IMR-90 (cell line): ENCODE measurements around the gene RYR3. TPM values are rescaled to one million over a fixed set of nuclear protein-coding genes. Genes with fewer than 3 reads are reported as not detected.

Experiments
- ATAC-seq: fragments of 200-7000 bp; cut with Tn5 transposase; 2 replicates; pipeline ENCODE4 v1.9.1; 2020; ENCODE audit warnings: low read depth, mild to moderate bottlenecking, moderate library complexity
- BruUV-seq: library from RNA; stranded (reverse); fragments of 400-500 nt; replicated peaks from 2 replicates; lab custom pipeline; 2021; lab: Mats Ljungman, UMichigan
- CTCF ChIA-PET: fragments of 300-600 bp; formaldehyde crosslinking; extraction: SDS; loops from one replicate; lab custom pipeline; 2021; ENCODE audit warnings: antibody characterized with exemption; lab: Yijun Ruan, JAX
- POLR2A ChIA-PET: fragments of 300-600 bp; sonication (Branson Sonifier 250); formaldehyde crosslinking; loops from one replicate; lab custom pipeline; 2022; ENCODE audit warnings: antibody characterized with exemption; ENCODE audit not compliant: unreplicated experiment; lab: Charles Lee
- DNase-seq: peaks from one replicate; pipeline ENCODE4 v3.0.0; 2013
- H2AFZ ChIP-seq: replicated peaks from 2 replicates; pipeline ENCODE3; 2013; ENCODE audit warnings: low read length, mild to moderate bottlenecking; ENCODE audit not compliant: poor library complexity
- H2AK5ac ChIP-seq: 2 replicates; pipeline ENCODE4 v1.6.1; 2013; ENCODE audit warnings: low read depth, low read length, inconsistent platforms
- H2AK9ac ChIP-seq: replicated peaks from 2 replicates; pipeline ENCODE3; 2013; ENCODE audit warnings: mild to moderate bottlenecking, low read depth, low read length, moderate library complexity; ENCODE audit not compliant: poor library complexity
- H2BK120ac ChIP-seq: 2 replicates; pipeline ENCODE4 v1.6.1; 2013; ENCODE audit warnings: low read depth, low read length, inconsistent platforms
- H2BK15ac ChIP-seq: 3 replicates; pipeline ENCODE4 v1.6.1; 2013; ENCODE audit warnings: low read depth, low read length, inconsistent platforms
- H2BK20ac ChIP-seq: 2 replicates; pipeline ENCODE4 v1.6.1; 2013; ENCODE audit warnings: low read depth, mild to moderate bottlenecking, inconsistent platforms, low read length, moderate library complexity
- H2BK5ac ChIP-seq: 2 replicates; pipeline ENCODE4 v1.6.1; 2013; ENCODE audit warnings: mild to moderate bottlenecking, low read depth, low read length, inconsistent platforms; ENCODE audit not compliant: poor library complexity, severe bottlenecking
- H3K14ac ChIP-seq: replicated peaks from 2 replicates; pipeline ENCODE4 v1.6.1; 2013; ENCODE audit warnings: low read depth, low read length, inconsistent platforms
- H3K18ac ChIP-seq: 2 replicates; pipeline ENCODE4 v1.6.1; 2013; ENCODE audit warnings: low read depth, low read length, control low read depth
- H3K23ac ChIP-seq: 2 replicates; pipeline ENCODE4 v1.6.1; 2013; ENCODE audit warnings: low read depth, low read length, inconsistent platforms
- H3K27ac ChIP-seq: 2 replicates; pipeline ENCODE4 v1.5.1; 2013; ENCODE audit warnings: mild to moderate bottlenecking, control low read depth, low read length; ENCODE audit not compliant: insufficient read depth
- H3K27me3 ChIP-seq: 2 replicates; pipeline ENCODE4 v1.6.1; 2013; ENCODE audit warnings: low read length; ENCODE audit not compliant: control insufficient read depth, insufficient read depth
- H3K36me3 ChIP-seq: 2 replicates; pipeline ENCODE4 v1.6.1; 2013; ENCODE audit warnings: low read length, mixed read lengths; ENCODE audit not compliant: control insufficient read depth, insufficient read depth
- H3K4ac ChIP-seq: 2 replicates; pipeline ENCODE4 v1.6.1; 2013; ENCODE audit warnings: low read depth, low read length, inconsistent platforms
- H3K4me1 ChIP-seq: 2 replicates; pipeline ENCODE4 v1.6.1; 2013; ENCODE audit warnings: low read length, mixed read lengths; ENCODE audit not compliant: control insufficient read depth, insufficient read depth
- H3K4me2 ChIP-seq: 2 replicates; pipeline ENCODE4 v1.6.1; 2013; ENCODE audit warnings: low read depth, mild to moderate bottlenecking, control low read depth, low read length, moderate library complexity
- H3K4me3 ChIP-seq: 2 replicates; pipeline ENCODE4 v1.5.1; 2013; ENCODE audit warnings: low read depth, mild to moderate bottlenecking, control low read depth, low read length, moderate library complexity; ENCODE audit not compliant: insufficient read depth
- H3K56ac ChIP-seq: 2 replicates; pipeline ENCODE4 v1.6.1; 2013; ENCODE audit warnings: low read length, inconsistent platforms; ENCODE audit not compliant: insufficient read depth; ENCODE audit errors: extremely low read depth
- H3K79me1 ChIP-seq, 2 experiments: 2 replicates each; pipeline ENCODE4 v1.6.1; 2013; ENCODE audit warnings: low read length in 2 of 2, inconsistent platforms in 1 of 2, low read depth in 1 of 2
- H3K9ac ChIP-seq: 2 replicates; pipeline ENCODE4 v1.6.1; 2013; ENCODE audit warnings: low read depth, low read length, control low read depth
- H3K9me1 ChIP-seq: 2 replicates; pipeline ENCODE4 v1.6.1; 2013; ENCODE audit warnings: low read length, inconsistent platforms; ENCODE audit not compliant: insufficient read depth
- H3K9me3 ChIP-seq: 2 replicates; pipeline ENCODE4 v1.6.1; 2013; ENCODE audit warnings: low read length; ENCODE audit not compliant: control insufficient read depth, insufficient read depth
- H4K20me1 ChIP-seq: 2 replicates; pipeline ENCODE4 v1.6.1; 2013; ENCODE audit warnings: low read length, inconsistent platforms; ENCODE audit not compliant: insufficient read depth
- H4K5ac ChIP-seq: 2 replicates; pipeline ENCODE4 v1.6.1; 2013; ENCODE audit warnings: mild to moderate bottlenecking, low read depth, low read length, control low read depth
- H4K8ac ChIP-seq, 2 experiments: 2 replicates each; pipeline ENCODE4 v1.6.1; 2013; ENCODE audit warnings: low read depth in 2 of 2, low read length in 2 of 2, control low read depth in 1 of 2, inconsistent platforms in 1 of 2
- H4K91ac ChIP-seq: 2 replicates; pipeline ENCODE4 v1.6.1; 2013; ENCODE audit warnings: low read depth, low read length, inconsistent platforms; ENCODE audit not compliant: insufficient read depth
- BHLHE40 ChIP-seq: fragments of 150-350 bp; IDR thresholded peaks from 2 replicates; pipeline ENCODE4 v1.6.1; 2016; ENCODE audit warnings: mild to moderate bottlenecking, low read depth, low read length
- CEBPB ChIP-seq: IDR thresholded peaks from 2 replicates; pipeline ENCODE4 v1.6.1; 2012; ENCODE audit warnings: low read depth, low read length, improper control_type of control experiment
- CHD1 ChIP-seq: IDR thresholded peaks from 2 replicates; pipeline ENCODE4 v1.6.1; 2012; ENCODE audit warnings: low read depth, low read length, improper control_type of control experiment
- CTCF ChIP-seq: conservative IDR thresholded peaks from 2 replicates; pipeline ENCODE4 v1.5.1; 2012; ENCODE audit warnings: mild to moderate bottlenecking, low read depth, low read length, improper control_type of control experiment
- ELK1 ChIP-seq: fragments of 150-350 bp; IDR thresholded peaks from 2 replicates; pipeline ENCODE4 v1.6.1; 2016; ENCODE audit warnings: low read depth, mild to moderate bottlenecking, low read length, moderate library complexity, borderline replicate concordance
- FOS ChIP-seq: fragments of 150-350 bp; IDR thresholded peaks from 2 replicates; pipeline ENCODE4 v1.6.1; 2016; ENCODE audit warnings: low read depth, low read length
- MAFK ChIP-seq: IDR thresholded peaks from 2 replicates; pipeline ENCODE4 v1.6.1; 2012; ENCODE audit warnings: low read depth, low read length, improper control_type of control experiment
- MAZ ChIP-seq: IDR thresholded peaks from 2 replicates; pipeline ENCODE4 v1.6.1; 2012; ENCODE audit warnings: low read depth, mild to moderate bottlenecking, low read length, improper control_type of control experiment, moderate library complexity, borderline replicate concordance
- MXI1 ChIP-seq: IDR thresholded peaks from 2 replicates; pipeline ENCODE4 v1.6.1; 2012; ENCODE audit warnings: low read depth, mild to moderate bottlenecking, low read length, moderate library complexity, borderline replicate concordance
- POLR2A ChIP-seq: IDR thresholded peaks from 2 replicates; pipeline ENCODE4 v1.6.1; 2012; ENCODE audit warnings: mild to moderate bottlenecking, low read depth, low read length
- RAD21 ChIP-seq: IDR thresholded peaks from 2 replicates; pipeline ENCODE4 v1.6.1; 2012; ENCODE audit warnings: low read length, improper control_type of control experiment
- RCOR1 ChIP-seq: IDR thresholded peaks from 2 replicates; pipeline ENCODE4 v1.6.1; 2012; ENCODE audit warnings: mild to moderate bottlenecking, low read length, improper control_type of control experiment; ENCODE audit not compliant: insufficient replicate concordance
- RFX5 ChIP-seq: IDR thresholded peaks from 2 replicates; pipeline ENCODE4 v1.8.0; 2012; ENCODE audit warnings: low read depth, mild to moderate bottlenecking, low read length, moderate library complexity
- SMC3 ChIP-seq: fragments of 150-350 bp; IDR thresholded peaks from 2 replicates; pipeline ENCODE4 v1.6.1; 2016; ENCODE audit warnings: low read depth, mild to moderate bottlenecking, antibody characterized with exemption, low read length, moderate library complexity
- WGBS, 2 experiments: methylation state at CpG; one replicate each; pipeline versions ENCODE4 v1.1.5 to v1.1.7; 2013; ENCODE audit warnings: missing lambda C conversion rate in 2 of 2; ENCODE audit not compliant: insufficient read length in 1 of 2; ENCODE audit errors: extremely low coverage in 2 of 2; 5-methylcytosine and 5-hydroxymethylcytosine counted together
- dilution Hi-C: fragments of 300-500 bp; cut with HindIII; formaldehyde crosslinking; loops from one replicate; pipeline ENCODE4 v1.14.3; 2018; ENCODE audit warnings: low sequenced_read_pairs; ENCODE audit not compliant: unreplicated experiment
- in situ Hi-C: fragments of 300-500 bp; cut with MboI; formaldehyde crosslinking; loops from 3 replicates; pipeline ENCODE4 v1.14.3; 2019; ENCODE audit warnings: low sequenced_read_pairs, inconsistent platforms, mixed read lengths
- intact Hi-C: fragments of 100-400 bp; cut with micrococcal nuclease; formaldehyde crosslinking; loops from 2 replicates; pipeline ENCODE4 v1.10.0; 2022
- polyA plus RNA-seq, 3 experiments: library from polyadenylated mRNA; depleted of rRNA; stranded (reverse); fragments of >200 nt; gene quantifications; 2 replicates each; pipeline ENCODE4 v1.2.3, GENCODE V29; 2012; ENCODE audit warnings: low replicate concordance in 1 of 3
- total RNA-seq: library from RNA; depleted of rRNA; stranded (reverse); fragments of >200 nt; gene quantifications from 2 replicates; pipeline ENCODE4 v1.2.3, GENCODE V29; 2012

Gene RYR3
- total and polyA plus RNA-seq, 2 of the 4 experiments (the other 2 are of a cell fraction) = 0.18 TPM; not detected in 1

GRCh38 chr15:33375236-33375635, 64.5 kb downstream of the RYR3 start:
- Histone ChIP-seq H2AK5ac (no peak overlapping the region), H3K9ac (no peak overlapping the region), H3K4me1 (no peaks in the 10 kb centered on the region), H4K20me1 (no peaks in the 10 kb centered on the region), H3K23ac (no peak overlapping the region), H2BK120ac (no peak overlapping the region), H3K18ac (no peak overlapping the region), H3K27ac (no peak overlapping the region), H4K91ac (no peak overlapping the region), H3K4me3 (no peak overlapping the region), H3K36me3 (no peaks in the 10 kb centered on the region), H2BK5ac (no peak overlapping the region), H2AK9ac (no peak overlapping the region), H4K8ac (no peak overlapping the region), H3K9me1 (no peaks in the 10 kb centered on the region), H2BK15ac (no peak overlapping the region), H2AFZ (no peak overlapping the region), H3K9me3 (no peaks in the 10 kb centered on the region), H3K14ac (no peak overlapping the region), H3K79me1 (no peaks in the 10 kb centered on the region), H3K56ac (no peak overlapping the region), H3K27me3 (no peaks in the 10 kb centered on the region), H4K5ac (no peak overlapping the region), H3K4ac (no peak overlapping the region), H3K4me2 (no peak overlapping the region), H2BK20ac (no peak overlapping the region)
- ChIA-PET POLR2A (no interaction called here), CTCF (no interaction called here)
- in situ Hi-C loops (no loop called here), dilution Hi-C loops (no loop called here), intact Hi-C loops (no loop called here)
- DNase-seq = no peak
- BruUV-seq = no TSS peak
- no peak for TF ChIP-seq RCOR1
- no peak for TF ChIP-seq CTCF
- TF ChIP-seq MAFK = no peak
- TF ChIP-seq POLR2A = no peak
- TF ChIP-seq RFX5 = no peak
- no peak for TF ChIP-seq MXI1
- no peak for TF ChIP-seq MAZ
- no peak for TF ChIP-seq BHLHE40
- TF ChIP-seq CEBPB = no peak
- no peak for TF ChIP-seq RAD21
- no peak for TF ChIP-seq FOS
- no peak for TF ChIP-seq ELK1
- no peak for TF ChIP-seq SMC3
- TF ChIP-seq CHD1 = no peak
- WGBS, 2 experiments = 20% methylated on average over 2 of the region's 5 CpGs; no CpG with 5 or more reads in 1 of the 2 experiments
- no peak for ATAC-seq
